Right lobe of liver (tissue), 6 donors: ENCODE data around the gene RAD51AP1. TPM values are rescaled to one million over a fixed set of nuclear protein-coding genes. Genes with fewer than 3 reads are reported as not detected.

ENCODE experiments used
- ATAC-seq, 4 donors: fragments of 200-7000 bp; cut with Tn5 transposase; one replicate each; pipeline ENCODE4 v1.9.1; 2020; ENCODE audit warnings: mild to moderate bottlenecking in 4 of 4, moderate library complexity in 4 of 4
- DNase-seq, 3 donors: peaks; one replicate each; pipeline ENCODE4 v3.0.0-alpha.2; 2020
- H3K27ac ChIP-seq, 3 donors: fragments of 200-600 bp; one replicate each; pipeline ENCODE4 v1.8.0; 2022
- H3K27me3 ChIP-seq, 2 donors: fragments of 200-600 bp; one replicate each; pipeline ENCODE4 v1.8.0; 2022
- H3K36me3 ChIP-seq, 4 donors: fragments of 200-600 bp; sonication (generic) in 1 of 4; one replicate each; pipeline versions ENCODE4 v1.5.1 to v1.8.0; 2017 to 2022; ENCODE audit warnings: control low read depth in 1 of 4
- H3K4me1 ChIP-seq, 4 donors: fragments of 200-600 bp; sonication (generic) in 1 of 4; one replicate each; pipeline versions ENCODE4 v1.5.1 to v1.8.0; 2017 to 2022; ENCODE audit warnings: control low read depth in 1 of 4
- H3K4me3 ChIP-seq, 3 donors: fragments of 200-600 bp; one replicate each; pipeline ENCODE4 v1.8.0; 2022
- H3K9me3 ChIP-seq, 4 donors: fragments of 200-600 bp; sonication (generic) in 1 of 4; one replicate each; pipeline versions ENCODE4 v1.5.1 to v1.8.0; 2017 to 2022; ENCODE audit warnings: control low read depth in 1 of 4
- CTCF ChIP-seq, 4 donors: fragments of 200-600 bp in 3 of 4; fragments of 450-650 bp in 1 of 4; IDR thresholded peaks; one replicate each; pipeline versions ENCODE4 v1.5.1 to v1.8.0; 2016 to 2022; ENCODE audit warnings: antibody characterized with exemption in 4 of 4, mild to moderate bottlenecking in 2 of 4
- POLR2A ChIP-seq: fragments of 450-650 bp; IDR thresholded peaks from one replicate; pipeline ENCODE4 v1.6.1; 2017; ENCODE audit warnings: antibody characterized with exemption, mild to moderate bottlenecking
- WGBS: methylation state at CpG from one replicate; pipeline ENCODE4 v1.1.6; 2018; ENCODE audit warnings: low coverage, low lambda C conversion rate; ENCODE audit not compliant: insufficient coverage; ENCODE audit errors: missing lambda C conversion rate; 5-methylcytosine and 5-hydroxymethylcytosine counted together
- intact Hi-C, 2 donors: fragments of 100-400 bp; cut with DNase I; formaldehyde crosslinking; loops; one replicate each; pipeline versions ENCODE4 v1.11.2 to v1.14.1; 2022
- total RNA-seq, 6 experiments: library from RNA; depleted of rRNA in 2 of 6; stranded (reverse); fragments of >200 nt in 2 of 6; fragmentation: NEBNext Ultra II Directional in 3 of 6; extraction: Animal tissue kit (Norgen Biotek cat#: 25700) in 3 of 6; gene quantifications; one replicate each; pipeline versions ENCODE4 v1.1.0 to v1.2.4, GENCODE V29; 2016 to 2023
- donor health status: DM: no; HTN: yes; CAD: no.
- donor health status: DM: no; HTN: no; CAD: no.
- donor health status: DM: no; HTN: no; CAD: no.
- donor health status: DM: no; HTN: yes; CAD: no.
- donor health status: DM: no; HTN: yes; CAD: no.

The RAD51AP1 gene
- total RNA-seq, 6 experiments from 2014 or later = 0.56 to 5.1 (median 1.3) TPM

- WGBS = 83% methylated on average over 2 of the region's 2 CpGs
- intact Hi-C loops = no loop called here
- DNase-seq = no peak
- H3K27me3 ChIP-seq = no peaks in the 10 kb centered on the region
- H3K9me3 ChIP-seq = no peaks in the 10 kb centered on the region
- ATAC-seq = peak in 2 of 4 donors; percentile 53 to 57
- H3K4me1 ChIP-seq = no peaks in the 10 kb centered on the region
- H3K36me3 ChIP-seq = no peaks in the 10 kb centered on the region
- TF ChIP-seq POLR2A = no peak
- no peak for TF ChIP-seq CTCF (IDR thresholded peaks at IDR 0.05)
- no peak overlapping the region for H3K4me3 ChIP-seq
- no peak overlapping the region for H3K27ac ChIP-seq
These were observed 18.2 kb downstream of the RAD51AP1 start for GRCh38 chr12:4556735-4557530.

GRCh38 chr12:4557586-4557985 is 18.9 kb downstream of the RAD51AP1 start:
- no peak for DNase-seq
- Histone ChIP-seq H3K9me3 (no peaks in the 10 kb centered on the region), H3K27ac (no peak overlapping the region), H3K4me3 (no peak overlapping the region), H3K4me1 (no peaks in the 10 kb centered on the region), H3K36me3 (no peaks in the 10 kb centered on the region), H3K27me3 (peaks cover 0 to under 1% of the 10 kb centered on the region in 2 donors)
- intact Hi-C loops = no loop called here
- no peak for ATAC-seq
- WGBS = 72% methylated on average over 5 of the region's 5 CpGs
- TF ChIP-seq CTCF (IDR thresholded peaks at IDR 0.05) (no peak), POLR2A (no peak)

GRCh38 chr12:4558171-4558570 is 19.5 kb downstream of the RAD51AP1 start:
- ATAC-seq (no peak), DNase-seq (no peak)
- intact Hi-C loops = no loop called here
- Histone ChIP-seq H3K27ac (no peak overlapping the region), H3K4me3 (no peak overlapping the region), H3K9me3 (no peaks in the 10 kb centered on the region), H3K27me3 (peaks cover 0 to 3% of the 10 kb centered on the region in 2 donors), H3K4me1 (no peaks in the 10 kb centered on the region), H3K36me3 (no peaks in the 10 kb centered on the region)
- 85% methylated on average over 2 of the region's 2 CpGs for WGBS
- TF ChIP-seq POLR2A = no peak
- TF ChIP-seq CTCF (IDR thresholded peaks at IDR 0.05) = no peak

- Histone ChIP-seq H3K36me3 (no peaks in the 10 kb centered on the region), H3K27ac (no peak within 1 kb of the TSS), H3K4me1 (no peaks in the 10 kb centered on the region), H3K4me3 (peak within 1 kb of the TSS in 2 of 3 donors; percentile 19 to 29), H3K27me3 (peaks cover 0 to 3% of the 10 kb centered on the region in 2 donors), H3K9me3 (no peaks in the 10 kb centered on the region)
- DNase-seq = peak; percentile 84 to 86 (median 86)
- peak; percentile 96 to 98 (median 97) for ATAC-seq
- 19% methylated on average over 4 of the region's 44 CpGs for WGBS
- TF ChIP-seq CTCF (IDR thresholded peaks at IDR 0.05) (no peak), POLR2A (no peak)
- intact Hi-C loops = no loop called here
These were observed 23.5 kb downstream of the RAD51AP1 start, which contains the start of gene DYRK4 for GRCh38 chr12:4562034-4562657. DYRK4 (plus strand) TSS chr12:4562208; CDS start chr12:4562246, 38 bp downstream.
